ENCODE data around the gene PCDHGA1. TPM values are rescaled to one million over a fixed set of nuclear protein-coding genes. Genes with fewer than 3 reads are reported as not detected.
"Not testable (repeated sequence)": the region's sequence is repeated elsewhere in the genome, so short reads cannot be mapped to it uniquely, and the experiment has no call there.

PCDHGA1 gene
- polyA plus RNA-seq, 2 of the 4 experiments (the other 2 are of a cell fraction): 0.32 to 0.71 TPM

DNA sequence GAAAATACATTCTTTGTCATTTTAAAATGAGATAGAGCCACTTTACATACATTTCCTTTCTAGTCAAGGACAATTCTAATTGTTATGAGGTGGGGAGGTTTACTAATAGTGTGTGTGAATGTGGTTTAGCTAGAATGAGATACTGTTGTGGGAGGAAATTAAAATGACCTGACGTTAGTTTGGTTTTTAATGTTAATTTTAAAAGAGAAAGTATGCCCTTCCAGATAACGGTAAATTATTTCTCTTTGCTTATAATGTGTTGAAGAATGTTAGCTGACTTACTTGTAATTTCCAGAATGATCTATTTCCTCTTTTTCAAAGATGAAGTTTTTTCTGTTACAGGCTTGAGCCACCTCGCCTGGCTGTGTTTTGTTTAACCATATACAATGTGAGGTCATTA is 8.1 kb upstream of the PCDHGA1 start:
- ChIA-PET CTCF (interaction anchor here (5.1 kb wide), 1 partner anchor 7 kb away, joined by 45 read pairs; the partner anchor contains the start of gene PCDHGA1), POLR2A (no interaction called here)

DNA sequence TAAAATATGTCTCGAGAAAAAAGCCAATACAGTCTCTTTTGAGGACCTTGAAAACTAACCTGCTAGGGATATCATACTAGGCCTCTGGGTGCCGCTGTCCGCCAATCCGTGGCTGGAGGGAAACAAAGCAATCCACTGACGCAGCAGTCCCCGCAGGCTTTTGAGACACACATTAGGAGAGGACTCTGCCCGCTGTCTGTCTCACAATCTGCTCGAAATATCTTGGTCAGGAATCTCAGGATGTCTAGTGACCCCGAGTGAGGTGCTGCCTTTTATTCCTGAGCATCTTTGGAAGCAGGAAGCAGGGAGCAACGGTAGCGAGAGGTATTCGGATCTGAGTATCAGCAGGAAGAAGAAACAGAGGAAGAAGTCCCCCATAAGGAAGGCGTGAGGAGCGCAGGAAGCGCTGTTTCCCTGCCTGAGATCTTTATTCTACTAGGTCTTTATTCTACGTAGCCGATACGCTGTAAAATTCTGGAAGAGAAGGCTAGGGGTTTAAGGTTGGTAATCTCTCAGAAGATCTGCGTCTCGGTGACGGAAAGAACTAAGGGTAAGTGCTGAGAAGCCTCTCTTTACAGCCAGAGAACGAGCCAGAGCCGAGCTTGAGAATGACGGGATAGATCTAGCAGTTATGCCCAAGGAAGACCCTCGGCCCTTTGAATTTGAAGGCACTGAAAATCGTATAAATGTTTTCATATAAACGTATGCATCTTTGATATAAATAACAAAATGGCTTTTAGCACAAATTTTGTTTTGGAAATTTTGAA is 4.0 kb upstream of the PCDHGA1 start:
- H3K4me2 ChIP-seq: peak overlapping the region; percentile 33; the same call in 2 of the 3 replicates
- FAIRE-seq (no peak), ATAC-seq (peak in 1 of 2 experiments; percentile 75; a peak in 3 of 6 replicates), DNase-seq (ENCODE audit: low read depth in 1 of 2, low spot score in 1 of 2) (peak in 1 of 2 experiments; percentile 51)
- ChIA-PET CTCF (interaction anchor here (0.7 to 4.9 kb wide), 9 partner anchors 11 to 316 kb away, joined by 3 to 22 read pairs (median 4); partner anchors contain the start of genes PCDHGA2, PCDHGA4, PCDHGA7 and PCDHGB1), POLR2A (no interaction called here)
- no peaks in the 10 kb centered on the region for H3K4me1 ChIP-seq
- H3K9me3 ChIP-seq: peaks cover 39% of the 10 kb centered on the region
- TF ChIP-seq, protein P1, sequence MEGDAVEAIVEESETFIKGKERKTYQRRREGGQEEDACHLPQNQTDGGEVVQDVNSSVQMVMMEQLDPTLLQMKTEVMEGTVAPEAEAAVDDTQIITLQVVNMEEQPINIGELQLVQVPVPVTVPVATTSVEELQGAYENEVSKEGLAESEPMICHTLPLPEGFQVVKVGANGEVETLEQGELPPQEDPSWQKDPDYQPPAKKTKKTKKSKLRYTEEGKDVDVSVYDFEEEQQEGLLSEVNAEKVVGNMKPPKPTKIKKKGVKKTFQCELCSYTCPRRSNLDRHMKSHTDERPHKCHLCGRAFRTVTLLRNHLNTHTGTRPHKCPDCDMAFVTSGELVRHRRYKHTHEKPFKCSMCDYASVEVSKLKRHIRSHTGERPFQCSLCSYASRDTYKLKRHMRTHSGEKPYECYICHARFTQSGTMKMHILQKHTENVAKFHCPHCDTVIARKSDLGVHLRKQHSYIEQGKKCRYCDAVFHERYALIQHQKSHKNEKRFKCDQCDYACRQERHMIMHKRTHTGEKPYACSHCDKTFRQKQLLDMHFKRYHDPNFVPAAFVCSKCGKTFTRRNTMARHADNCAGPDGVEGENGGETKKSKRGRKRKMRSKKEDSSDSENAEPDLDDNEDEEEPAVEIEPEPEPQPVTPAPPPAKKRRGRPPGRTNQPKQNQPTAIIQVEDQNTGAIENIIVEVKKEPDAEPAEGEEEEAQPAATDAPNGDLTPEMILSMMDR (IDR thresholded peaks at IDR 0.05): peak; percentile 9; the same call in 1 of the 3 replicates
- TF ChIP-seq RAD21 (conservative IDR thresholded peaks at IDR 0.05 in 1 of 2, IDR thresholded peaks at IDR 0.05 in 1 of 2): 0 out of 5 replicates have a peak, but pooled peaks of 1 of the 2 experiments have one; percentile 25
- TF ChIP-seq, protein P2, sequence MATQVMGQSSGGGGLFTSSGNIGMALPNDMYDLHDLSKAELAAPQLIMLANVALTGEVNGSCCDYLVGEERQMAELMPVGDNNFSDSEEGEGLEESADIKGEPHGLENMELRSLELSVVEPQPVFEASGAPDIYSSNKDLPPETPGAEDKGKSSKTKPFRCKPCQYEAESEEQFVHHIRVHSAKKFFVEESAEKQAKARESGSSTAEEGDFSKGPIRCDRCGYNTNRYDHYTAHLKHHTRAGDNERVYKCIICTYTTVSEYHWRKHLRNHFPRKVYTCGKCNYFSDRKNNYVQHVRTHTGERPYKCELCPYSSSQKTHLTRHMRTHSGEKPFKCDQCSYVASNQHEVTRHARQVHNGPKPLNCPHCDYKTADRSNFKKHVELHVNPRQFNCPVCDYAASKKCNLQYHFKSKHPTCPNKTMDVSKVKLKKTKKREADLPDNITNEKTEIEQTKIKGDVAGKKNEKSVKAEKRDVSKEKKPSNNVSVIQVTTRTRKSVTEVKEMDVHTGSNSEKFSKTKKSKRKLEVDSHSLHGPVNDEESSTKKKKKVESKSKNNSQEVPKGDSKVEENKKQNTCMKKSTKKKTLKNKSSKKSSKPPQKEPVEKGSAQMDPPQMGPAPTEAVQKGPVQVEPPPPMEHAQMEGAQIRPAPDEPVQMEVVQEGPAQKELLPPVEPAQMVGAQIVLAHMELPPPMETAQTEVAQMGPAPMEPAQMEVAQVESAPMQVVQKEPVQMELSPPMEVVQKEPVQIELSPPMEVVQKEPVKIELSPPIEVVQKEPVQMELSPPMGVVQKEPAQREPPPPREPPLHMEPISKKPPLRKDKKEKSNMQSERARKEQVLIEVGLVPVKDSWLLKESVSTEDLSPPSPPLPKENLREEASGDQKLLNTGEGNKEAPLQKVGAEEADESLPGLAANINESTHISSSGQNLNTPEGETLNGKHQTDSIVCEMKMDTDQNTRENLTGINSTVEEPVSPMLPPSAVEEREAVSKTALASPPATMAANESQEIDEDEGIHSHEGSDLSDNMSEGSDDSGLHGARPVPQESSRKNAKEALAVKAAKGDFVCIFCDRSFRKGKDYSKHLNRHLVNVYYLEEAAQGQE (IDR thresholded peaks at IDR 0.05): no peak
- no peak for TF ChIP-seq NR3C1 (IDR thresholded peaks at IDR 0.05)
- no peak for TF ChIP-seq CHD4 (IDR thresholded peaks at IDR 0.05; ENCODE audit: borderline replicate concordance)
- 0 out of 3 replicates have a peak overlapping the region, but pooled peaks have one; percentile 14 for H3K4me3 ChIP-seq
- WGBS (ENCODE audit: missing lambda C conversion rate): 41% methylated on average over 27 of the region's 27 CpGs
- H3K27ac ChIP-seq: no peak overlapping the region

More for the DNA sequence above, 8.1 kb upstream of the PCDHGA1 start:
- no peak for TF ChIP-seq MAFK (IDR thresholded peaks at IDR 0.05; ENCODE audit: partially characterized antibody)
- no peak for TF ChIP-seq ZFP36 (IDR thresholded peaks at IDR 0.05; ENCODE audit: borderline replicate concordance, partially characterized antibody)
- TF ChIP-seq EP300 (IDR thresholded peaks at IDR 0.05): no peak
- TF ChIP-seq RARB (CRISPR knock-in tag; IDR thresholded peaks at IDR 0.05): no peak
- TF ChIP-seq TFCP2L1 (CRISPR knock-in tag; IDR thresholded peaks at IDR 0.05): no peak
- TF ChIP-seq POLR2A (IDR thresholded peaks at IDR 0.05; ENCODE audit: low read length): no peak
- TF ChIP-seq, protein P3, sequence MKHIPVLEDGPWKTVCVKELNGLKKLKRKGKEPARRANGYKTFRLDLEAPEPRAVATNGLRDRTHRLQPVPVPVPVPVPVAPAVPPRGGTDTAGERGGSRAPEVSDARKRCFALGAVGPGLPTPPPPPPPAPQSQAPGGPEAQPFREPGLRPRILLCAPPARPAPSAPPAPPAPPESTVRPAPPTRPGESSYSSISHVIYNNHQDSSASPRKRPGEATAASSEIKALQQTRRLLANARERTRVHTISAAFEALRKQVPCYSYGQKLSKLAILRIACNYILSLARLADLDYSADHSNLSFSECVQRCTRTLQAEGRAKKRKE (CRISPR knock-in tag; IDR thresholded peaks at IDR 0.05; ENCODE audit: low read depth): no peak
- TF ChIP-seq, protein P4, sequence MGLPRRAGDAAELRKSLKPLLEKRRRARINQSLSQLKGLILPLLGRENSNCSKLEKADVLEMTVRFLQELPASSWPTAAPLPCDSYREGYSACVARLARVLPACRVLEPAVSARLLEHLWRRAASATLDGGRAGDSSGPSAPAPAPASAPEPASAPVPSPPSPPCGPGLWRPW (IDR thresholded peaks at IDR 0.05): no peak
- no peak for TF ChIP-seq SMC3 (IDR thresholded peaks at IDR 0.05)
- Histone ChIP-seq H3K4me2 (no peak overlapping the region), H3K4me1 (no peaks in the 10 kb centered on the region), H3K9me3 (peaks cover 61% of the 10 kb centered on the region), H3K4me3 (no peak overlapping the region), H3K27ac (no peak overlapping the region)
- WGBS (ENCODE audit: missing lambda C conversion rate): 71% methylated on average over 3 of the region's 3 CpGs
- no peak for FAIRE-seq
- ATAC-seq: no peak
- no peak for DNase-seq (ENCODE audit: low read depth in 1 of 2, low spot score in 1 of 2)

DNA sequence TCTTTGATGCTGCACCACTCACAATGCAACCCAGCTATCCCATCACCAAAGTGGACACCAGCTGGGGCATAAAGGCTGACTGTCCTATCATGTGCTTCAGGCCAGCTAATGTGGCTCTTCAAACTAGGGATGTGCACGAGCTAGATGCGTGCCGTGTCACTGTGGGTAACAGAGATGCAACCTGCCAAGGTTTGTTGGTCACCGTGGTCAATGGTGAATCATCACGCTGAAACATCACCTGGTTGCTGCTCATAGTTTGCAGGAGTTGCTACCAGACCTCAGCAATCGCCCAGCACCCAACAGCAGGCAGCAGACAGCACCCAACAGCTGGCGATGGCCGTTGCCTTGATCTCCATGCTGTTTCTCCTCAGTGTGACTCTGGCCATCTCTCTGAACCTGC is 2.1 kb upstream of the PCDHGA1 start:
- ChIA-PET POLR2A (no interaction called here), CTCF (interaction anchor here (0.7 to 4.9 kb wide), 11 partner anchors 8 to 247 kb away, joined by 3 to 45 read pairs (median 4); partner anchors contain the start of genes PCDHB2, PCDHGA2, PCDHGB1 and TAF7)
- H3K27ac ChIP-seq: no peak overlapping the region
- 45% methylated on average over 8 of the region's 8 CpGs for WGBS (ENCODE audit: missing lambda C conversion rate)
- no peak for DNase-seq (ENCODE audit: low read depth in 1 of 2, low spot score in 1 of 2)
- H3K4me3 ChIP-seq: no peak overlapping the region
- FAIRE-seq: no peak
- TF ChIP-seq HOXB5 (CRISPR knock-in tag; IDR thresholded peaks at IDR 0.05) (no peak), KDM1A (IDR thresholded peaks at IDR 0.05; ENCODE audit: low read depth) (no peak), KDM5A (IDR thresholded peaks at IDR 0.05) (no peak), HOXA7 (CRISPR knock-in tag; IDR thresholded peaks at IDR 0.05) (no peak)
- TF ChIP-seq, protein P5, sequence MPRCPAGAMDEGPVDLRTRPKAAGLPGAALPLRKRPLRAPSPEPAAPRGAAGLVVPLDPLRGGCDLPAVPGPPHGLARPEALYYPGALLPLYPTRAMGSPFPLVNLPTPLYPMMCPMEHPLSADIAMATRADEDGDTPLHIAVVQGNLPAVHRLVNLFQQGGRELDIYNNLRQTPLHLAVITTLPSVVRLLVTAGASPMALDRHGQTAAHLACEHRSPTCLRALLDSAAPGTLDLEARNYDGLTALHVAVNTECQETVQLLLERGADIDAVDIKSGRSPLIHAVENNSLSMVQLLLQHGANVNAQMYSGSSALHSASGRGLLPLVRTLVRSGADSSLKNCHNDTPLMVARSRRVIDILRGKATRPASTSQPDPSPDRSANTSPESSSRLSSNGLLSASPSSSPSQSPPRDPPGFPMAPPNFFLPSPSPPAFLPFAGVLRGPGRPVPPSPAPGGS (IDR thresholded peaks at IDR 0.05): no peak
- TF ChIP-seq, protein P6, sequence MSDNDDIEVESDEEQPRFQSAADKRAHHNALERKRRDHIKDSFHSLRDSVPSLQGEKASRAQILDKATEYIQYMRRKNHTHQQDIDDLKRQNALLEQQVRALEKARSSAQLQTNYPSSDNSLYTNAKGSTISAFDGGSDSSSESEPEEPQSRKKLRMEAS (IDR thresholded peaks at IDR 0.05): no peak
- ATAC-seq: no peak
- peaks cover 31% of the 10 kb centered on the region; the same call in 2 of the 3 replicates for H3K9me3 ChIP-seq
- no peak overlapping the region for H3K4me2 ChIP-seq
- H3K4me1 ChIP-seq: no peaks in the 10 kb centered on the region

DNA sequence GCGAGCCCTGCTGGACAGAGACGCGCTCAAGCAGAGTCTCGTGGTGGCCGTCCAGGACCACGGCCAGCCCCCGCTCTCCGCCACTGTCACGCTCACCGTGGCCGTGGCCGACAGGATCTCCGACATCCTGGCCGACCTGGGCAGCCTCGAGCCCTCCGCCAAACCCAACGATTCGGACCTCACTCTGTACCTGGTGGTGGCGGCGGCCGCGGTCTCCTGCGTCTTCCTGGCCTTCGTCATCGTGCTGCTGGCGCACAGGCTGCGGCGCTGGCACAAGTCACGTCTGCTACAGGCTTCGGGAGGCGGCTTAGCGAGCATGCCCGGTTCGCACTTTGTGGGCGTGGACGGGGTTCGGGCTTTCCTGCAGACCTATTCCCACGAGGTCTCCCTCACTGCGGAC is 2.3 kb downstream of the PCDHGA1 start:
- H3K9me3 ChIP-seq: peaks cover 31% of the 10 kb centered on the region; the same call in 2 of the 3 replicates
- FAIRE-seq; H3K4me1 ChIP-seq; H3K27ac ChIP-seq; H3K4me3 ChIP-seq; POLR2A ChIA-PET; ATAC-seq; H3K4me2 ChIP-seq; DNase-seq (ENCODE audit: low read depth in 1 of 2, low spot score in 1 of 2): not testable (repeated sequence)
- WGBS (ENCODE audit: missing lambda C conversion rate): 85% methylated on average over 28 of the region's 39 CpGs
- CTCF ChIA-PET: interaction anchor here (2.2 kb wide), 1 partner anchor 235 kb away, joined by 7 read pairs; no protein-coding TSS in a partner anchor
